Gastrocnemius medialis (tissue), 4 donors: Measurements from ENCODE around the gene CCHCR1.

Experiments used
- CTCF ChIP-seq, 5 experiments: fragments of 450-650 bp in 3 of 5; fragments of 200-600 bp in 2 of 5; sonication (generic) in 2 of 5; IDR thresholded peaks in 4 of 5; conservative IDR thresholded peaks in 1 of 5; 1 replicate in 4 of 5; 2 replicates in 1 of 5; pipeline ENCODE4 v1.5.1; 2016 to 2019; ENCODE audit warnings: antibody characterized with exemption in 5 of 5, mild to moderate bottlenecking in 3 of 5, moderate library complexity in 3 of 5
- POLR2A ChIP-seq, 2 donors: fragments of 450-650 bp; IDR thresholded peaks; one replicate each; pipeline ENCODE4 v1.6.1; 2017; ENCODE audit warnings: antibody characterized with exemption in 2 of 2, mild to moderate bottlenecking in 2 of 2, moderate library complexity in 2 of 2

- TF ChIP-seq CTCF (IDR thresholded peaks at IDR 0.05 in 4 of 5, conservative IDR thresholded peaks at IDR 0.05 in 1 of 5) (no peak), POLR2A (IDR thresholded peaks at IDR 0.05) (no peak)
Observed at GRCh38 chr6:31130751-31131150, 26.9 kb downstream of the CCHCR1 start.
